GM23338 (cell line): ENCODE measurements around the gene PGRMC2. TPM values are rescaled to one million over a fixed set of nuclear protein-coding genes. Genes with fewer than 3 reads are reported as not detected.
A peak's percentile ranks its signal among the peaks of the same experiment; 100 is the strongest.

ENCODE experiments used
- ATAC-seq: fragments of 200-7000 bp; cut with Tn5 transposase; 3 replicates; pipeline ENCODE4 v1.9.1; 2020
- DNase-seq: peaks from one replicate; pipeline ENCODE4 v3.0.0-alpha.2; 2015; ENCODE audit warnings: low spot score
- H2AFZ ChIP-seq: fragments of 200-600 bp; sonication (generic); 2 replicates; pipeline ENCODE4 v1.8.0; 2016; ENCODE audit warnings: antibody characterized with exemption, mild to moderate bottlenecking, moderate library complexity
- H3F3A ChIP-seq: fragments of 200-600 bp; sonication (generic); replicated peaks from 2 replicates; pipeline ENCODE4 v1.8.0; 2017; ENCODE audit warnings: antibody characterized with exemption, mixed run types, low read depth
- H3K27ac ChIP-seq: fragments of 200-600 bp; sonication (generic); 2 replicates; pipeline ENCODE4 v1.6.1; 2016; ENCODE audit warnings: low read depth
- H3K27me3 ChIP-seq: fragments of 200-600 bp; sonication (generic); 2 replicates; pipeline ENCODE4 v1.8.0; 2016; ENCODE audit warnings: mild to moderate bottlenecking, mixed run types, moderate library complexity; ENCODE audit not compliant: insufficient read depth
- H3K36me3 ChIP-seq: fragments of 200-600 bp; sonication (generic); 2 replicates; pipeline ENCODE4 v1.8.0; 2016; ENCODE audit warnings: mild to moderate bottlenecking; ENCODE audit not compliant: insufficient read depth
- H3K4me1 ChIP-seq: fragments of 200-600 bp; sonication (generic); 2 replicates; pipeline ENCODE4 v1.8.0; 2016; ENCODE audit warnings: mild to moderate bottlenecking, moderate library complexity; ENCODE audit not compliant: insufficient read depth
- H3K4me2 ChIP-seq: fragments of 200-600 bp; sonication (generic); 2 replicates; pipeline ENCODE4 v1.7.1; 2017; ENCODE audit warnings: mixed run types
- H3K4me3 ChIP-seq: fragments of 200-600 bp; sonication (generic); 2 replicates; pipeline ENCODE4 v1.6.1; 2016; ENCODE audit warnings: mixed run types
- H3K79me2 ChIP-seq: fragments of 200-600 bp; sonication (generic); replicated peaks from 2 replicates; pipeline ENCODE4 v1.8.0; 2017; ENCODE audit warnings: mild to moderate bottlenecking; ENCODE audit not compliant: insufficient read depth
- H3K9me2 ChIP-seq: fragments of 200-600 bp; sonication (generic); 2 replicates; pipeline ENCODE4 v1.8.0; 2017; ENCODE audit not compliant: insufficient read depth
- H4K20me1 ChIP-seq: fragments of 200-600 bp; sonication (generic); replicated peaks from 2 replicates; pipeline ENCODE4 v1.8.0; 2017; ENCODE audit warnings: mild to moderate bottlenecking; ENCODE audit not compliant: insufficient read depth
- H3K27ac Mint-ChIP-seq: 2 replicates; pipeline ENCODE4 v1.8.0; 2020; ENCODE audit warnings: inconsistent platforms, mild to moderate bottlenecking, moderate library complexity, mixed read lengths
- H3K27me3 Mint-ChIP-seq: 3 replicates; pipeline ENCODE4 v1.8.0; 2022; ENCODE audit warnings: low read depth, mild to moderate bottlenecking, moderate library complexity, mixed read lengths, inconsistent platforms; ENCODE audit not compliant: insufficient read depth, poor library complexity
- H3K36me3 Mint-ChIP-seq: 3 replicates; pipeline ENCODE4 v1.8.0; 2021; ENCODE audit warnings: low read depth, mild to moderate bottlenecking, inconsistent platforms, moderate library complexity, mixed read lengths
- H3K4me1 Mint-ChIP-seq: 3 replicates; pipeline ENCODE4 v1.8.0; 2020; ENCODE audit warnings: mild to moderate bottlenecking, inconsistent platforms, mixed read lengths
- H3K4me3 Mint-ChIP-seq: 3 replicates; pipeline ENCODE4 v1.8.0; 2021; ENCODE audit warnings: moderate library complexity, mild to moderate bottlenecking, inconsistent platforms, mixed read lengths
- H3K9me3 Mint-ChIP-seq: 3 replicates; pipeline ENCODE4 v1.8.0; 2020; ENCODE audit warnings: moderate library complexity, mild to moderate bottlenecking, inconsistent platforms, mixed read lengths
- CREB1 ChIP-seq: fragments of 250-450 bp; sonication (Bioruptor Pico); IDR thresholded peaks from 2 replicates; pipeline ENCODE4 v1.5.0; 2020; ENCODE audit warnings: low read depth, mild to moderate bottlenecking, moderate library complexity
- EZH2 ChIP-seq: fragments of 200-600 bp; sonication (generic); IDR thresholded peaks from one replicate; pipeline ENCODE4 v1.8.0; 2017; ENCODE audit warnings: antibody characterized with exemption, mild to moderate bottlenecking, low read depth; ENCODE audit not compliant: unreplicated experiment
- EZH2phosphoT487 ChIP-seq: fragments of 200-600 bp; sonication (generic); IDR thresholded peaks from one replicate; pipeline ENCODE4 v1.8.1; 2018; ENCODE audit warnings: antibody characterized with exemption; ENCODE audit not compliant: unreplicated experiment
- JUNB ChIP-seq: IDR thresholded peaks from one replicate; pipeline ENCODE4 v1.6.1; 2016; ENCODE audit warnings: antibody characterized with exemption; ENCODE audit not compliant: unreplicated experiment
- NANOG ChIP-seq: IDR thresholded peaks from 2 replicates; pipeline ENCODE4 v1.6.1; 2016; ENCODE audit warnings: antibody characterized with exemption, borderline replicate concordance
- POLR2AphosphoS5 ChIP-seq: IDR thresholded peaks from 2 replicates; pipeline ENCODE4 v1.6.1; 2016; ENCODE audit warnings: antibody characterized with exemption, low read depth
- ZNF114 ChIP-seq: fragments of 250-450 bp; sonication (Bioruptor Pico); IDR thresholded peaks from 2 replicates; pipeline ENCODE4 v1.5.0; 2020; ENCODE audit warnings: mild to moderate bottlenecking, moderate library complexity
- ZNF331 ChIP-seq: fragments of 250-450 bp; sonication (Bioruptor Pico); IDR thresholded peaks from 2 replicates; pipeline ENCODE4 v1.5.0; 2020; ENCODE audit warnings: low read depth, mild to moderate bottlenecking, moderate library complexity
- polyA plus RNA-seq: library from polyadenylated mRNA; unstranded; fragments of >200 nt; fragmentation: Nextera tagmentation; extraction: Ambion mirVana; gene quantifications from 2 replicates; pipeline ENCODE4 v1.2.1, GENCODE V29; 2016
- total RNA-seq: library from RNA; depleted of rRNA; stranded (reverse); fragments of >200 nt; shearing (Covaris generic); gene quantifications from 2 replicates; pipeline ENCODE4 v1.2.3, GENCODE V29; 2014
- TF ChIP-seq, protein P1 (sequence below): IDR thresholded peaks from one replicate; pipeline ENCODE4 v1.6.1; 2018; ENCODE audit warnings: antibody characterized with exemption; ENCODE audit not compliant: unreplicated experiment
- TF ChIP-seq, protein P2 (sequence below), 2 experiments: fragments of 200-600 bp in 1 of 2; sonication (generic) in 1 of 2; conservative IDR thresholded peaks; 2 replicates each; pipeline versions ENCODE4 v1.5.1 to v1.6.1; 2016 to 2017; ENCODE audit warnings: antibody characterized with exemption in 2 of 2, low read depth in 2 of 2, mild to moderate bottlenecking in 2 of 2, moderate library complexity in 1 of 2
- TF ChIP-seq, protein P3 (sequence below): IDR thresholded peaks from 2 replicates; pipeline ENCODE4 v1.6.1; 2016; ENCODE audit warnings: antibody characterized with exemption
- TF ChIP-seq, protein P4 (sequence below): fragments of 250-450 bp; sonication (Bioruptor Pico); IDR thresholded peaks from 2 replicates; pipeline ENCODE4 v1.5.0; 2020; ENCODE audit warnings: mild to moderate bottlenecking, moderate library complexity

PGRMC2 gene
- total and polyA plus RNA-seq, 2 experiments from 2014 or later: 40.2 to 61.9 TPM

DNA sequence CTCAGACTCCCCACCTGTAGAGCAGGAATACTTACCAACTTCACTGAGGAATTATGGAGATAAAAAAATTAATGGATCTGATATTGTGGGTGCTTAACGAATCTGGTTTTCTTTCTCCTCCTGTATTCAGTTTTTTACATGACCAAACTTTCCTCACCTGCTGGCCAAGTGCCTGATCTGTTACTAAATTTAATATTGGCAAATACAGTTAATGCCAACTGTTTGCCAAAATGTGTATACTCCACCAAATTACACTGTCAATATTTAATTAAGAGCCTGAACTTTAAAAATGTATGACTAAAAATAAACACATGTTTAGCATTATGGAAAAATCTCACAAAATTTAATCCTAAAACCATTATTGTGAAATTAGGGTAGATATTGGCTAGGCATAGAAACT is 3.3 kb downstream of the PGRMC2 start:
- Histone ChIP-seq H3K27ac (no peak overlapping the region), H3K4me2 (0 out of 2 replicates have a peak overlapping the region, but pooled peaks have one; percentile 82), H3K9me2 (no peaks in the 10 kb centered on the region), H4K20me1 (peaks cover 21% of the 10 kb centered on the region; the same call in 1 of the 2 replicates), H3K27me3 (no peaks in the 10 kb centered on the region), H3F3A (peaks cover 6% of the 10 kb centered on the region; the same call in 1 of the 2 replicates), H3K36me3 (no peaks in the 10 kb centered on the region), H3K4me1 (peaks cover 12% of the 10 kb centered on the region), H3K79me2 (peaks cover 78% of the 10 kb centered on the region), H2AFZ (no peak overlapping the region), H3K4me3 (no peak overlapping the region)
- Mint-ChIP-seq H3K36me3 (peaks cover 25% of the 10 kb centered on the region), H3K27me3 (peaks cover 4% of the 10 kb centered on the region), H3K4me3 (no peak overlapping the region), H3K4me1 (peaks cover 40% of the 10 kb centered on the region; the same call in 2 of the 3 replicates), H3K9me3 (no peaks in the 10 kb centered on the region), H3K27ac (no peak overlapping the region)
- DNase-seq: no peak
- TF ChIP-seq EZH2phosphoT487: no peak
- TF ChIP-seq, protein P1, sequence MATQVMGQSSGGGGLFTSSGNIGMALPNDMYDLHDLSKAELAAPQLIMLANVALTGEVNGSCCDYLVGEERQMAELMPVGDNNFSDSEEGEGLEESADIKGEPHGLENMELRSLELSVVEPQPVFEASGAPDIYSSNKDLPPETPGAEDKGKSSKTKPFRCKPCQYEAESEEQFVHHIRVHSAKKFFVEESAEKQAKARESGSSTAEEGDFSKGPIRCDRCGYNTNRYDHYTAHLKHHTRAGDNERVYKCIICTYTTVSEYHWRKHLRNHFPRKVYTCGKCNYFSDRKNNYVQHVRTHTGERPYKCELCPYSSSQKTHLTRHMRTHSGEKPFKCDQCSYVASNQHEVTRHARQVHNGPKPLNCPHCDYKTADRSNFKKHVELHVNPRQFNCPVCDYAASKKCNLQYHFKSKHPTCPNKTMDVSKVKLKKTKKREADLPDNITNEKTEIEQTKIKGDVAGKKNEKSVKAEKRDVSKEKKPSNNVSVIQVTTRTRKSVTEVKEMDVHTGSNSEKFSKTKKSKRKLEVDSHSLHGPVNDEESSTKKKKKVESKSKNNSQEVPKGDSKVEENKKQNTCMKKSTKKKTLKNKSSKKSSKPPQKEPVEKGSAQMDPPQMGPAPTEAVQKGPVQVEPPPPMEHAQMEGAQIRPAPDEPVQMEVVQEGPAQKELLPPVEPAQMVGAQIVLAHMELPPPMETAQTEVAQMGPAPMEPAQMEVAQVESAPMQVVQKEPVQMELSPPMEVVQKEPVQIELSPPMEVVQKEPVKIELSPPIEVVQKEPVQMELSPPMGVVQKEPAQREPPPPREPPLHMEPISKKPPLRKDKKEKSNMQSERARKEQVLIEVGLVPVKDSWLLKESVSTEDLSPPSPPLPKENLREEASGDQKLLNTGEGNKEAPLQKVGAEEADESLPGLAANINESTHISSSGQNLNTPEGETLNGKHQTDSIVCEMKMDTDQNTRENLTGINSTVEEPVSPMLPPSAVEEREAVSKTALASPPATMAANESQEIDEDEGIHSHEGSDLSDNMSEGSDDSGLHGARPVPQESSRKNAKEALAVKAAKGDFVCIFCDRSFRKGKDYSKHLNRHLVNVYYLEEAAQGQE: no peak
- TF ChIP-seq, protein P2, sequence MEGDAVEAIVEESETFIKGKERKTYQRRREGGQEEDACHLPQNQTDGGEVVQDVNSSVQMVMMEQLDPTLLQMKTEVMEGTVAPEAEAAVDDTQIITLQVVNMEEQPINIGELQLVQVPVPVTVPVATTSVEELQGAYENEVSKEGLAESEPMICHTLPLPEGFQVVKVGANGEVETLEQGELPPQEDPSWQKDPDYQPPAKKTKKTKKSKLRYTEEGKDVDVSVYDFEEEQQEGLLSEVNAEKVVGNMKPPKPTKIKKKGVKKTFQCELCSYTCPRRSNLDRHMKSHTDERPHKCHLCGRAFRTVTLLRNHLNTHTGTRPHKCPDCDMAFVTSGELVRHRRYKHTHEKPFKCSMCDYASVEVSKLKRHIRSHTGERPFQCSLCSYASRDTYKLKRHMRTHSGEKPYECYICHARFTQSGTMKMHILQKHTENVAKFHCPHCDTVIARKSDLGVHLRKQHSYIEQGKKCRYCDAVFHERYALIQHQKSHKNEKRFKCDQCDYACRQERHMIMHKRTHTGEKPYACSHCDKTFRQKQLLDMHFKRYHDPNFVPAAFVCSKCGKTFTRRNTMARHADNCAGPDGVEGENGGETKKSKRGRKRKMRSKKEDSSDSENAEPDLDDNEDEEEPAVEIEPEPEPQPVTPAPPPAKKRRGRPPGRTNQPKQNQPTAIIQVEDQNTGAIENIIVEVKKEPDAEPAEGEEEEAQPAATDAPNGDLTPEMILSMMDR (conservative IDR thresholded peaks at IDR 0.05; ENCODE audit: low read depth in 2 of 2): no peak
- no peak for TF ChIP-seq EZH2
- no peak for TF ChIP-seq POLR2AphosphoS5
- TF ChIP-seq ZNF114 (CRISPR knock-in tag): no peak
- TF ChIP-seq, protein P3, sequence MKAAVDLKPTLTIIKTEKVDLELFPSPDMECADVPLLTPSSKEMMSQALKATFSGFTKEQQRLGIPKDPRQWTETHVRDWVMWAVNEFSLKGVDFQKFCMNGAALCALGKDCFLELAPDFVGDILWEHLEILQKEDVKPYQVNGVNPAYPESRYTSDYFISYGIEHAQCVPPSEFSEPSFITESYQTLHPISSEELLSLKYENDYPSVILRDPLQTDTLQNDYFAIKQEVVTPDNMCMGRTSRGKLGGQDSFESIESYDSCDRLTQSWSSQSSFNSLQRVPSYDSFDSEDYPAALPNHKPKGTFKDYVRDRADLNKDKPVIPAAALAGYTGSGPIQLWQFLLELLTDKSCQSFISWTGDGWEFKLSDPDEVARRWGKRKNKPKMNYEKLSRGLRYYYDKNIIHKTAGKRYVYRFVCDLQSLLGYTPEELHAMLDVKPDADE: no peak
- no peak for TF ChIP-seq NANOG
- TF ChIP-seq CREB1 (CRISPR knock-in tag): no peak
- TF ChIP-seq ZNF331 (CRISPR knock-in tag): no peak
- TF ChIP-seq, protein P4, sequence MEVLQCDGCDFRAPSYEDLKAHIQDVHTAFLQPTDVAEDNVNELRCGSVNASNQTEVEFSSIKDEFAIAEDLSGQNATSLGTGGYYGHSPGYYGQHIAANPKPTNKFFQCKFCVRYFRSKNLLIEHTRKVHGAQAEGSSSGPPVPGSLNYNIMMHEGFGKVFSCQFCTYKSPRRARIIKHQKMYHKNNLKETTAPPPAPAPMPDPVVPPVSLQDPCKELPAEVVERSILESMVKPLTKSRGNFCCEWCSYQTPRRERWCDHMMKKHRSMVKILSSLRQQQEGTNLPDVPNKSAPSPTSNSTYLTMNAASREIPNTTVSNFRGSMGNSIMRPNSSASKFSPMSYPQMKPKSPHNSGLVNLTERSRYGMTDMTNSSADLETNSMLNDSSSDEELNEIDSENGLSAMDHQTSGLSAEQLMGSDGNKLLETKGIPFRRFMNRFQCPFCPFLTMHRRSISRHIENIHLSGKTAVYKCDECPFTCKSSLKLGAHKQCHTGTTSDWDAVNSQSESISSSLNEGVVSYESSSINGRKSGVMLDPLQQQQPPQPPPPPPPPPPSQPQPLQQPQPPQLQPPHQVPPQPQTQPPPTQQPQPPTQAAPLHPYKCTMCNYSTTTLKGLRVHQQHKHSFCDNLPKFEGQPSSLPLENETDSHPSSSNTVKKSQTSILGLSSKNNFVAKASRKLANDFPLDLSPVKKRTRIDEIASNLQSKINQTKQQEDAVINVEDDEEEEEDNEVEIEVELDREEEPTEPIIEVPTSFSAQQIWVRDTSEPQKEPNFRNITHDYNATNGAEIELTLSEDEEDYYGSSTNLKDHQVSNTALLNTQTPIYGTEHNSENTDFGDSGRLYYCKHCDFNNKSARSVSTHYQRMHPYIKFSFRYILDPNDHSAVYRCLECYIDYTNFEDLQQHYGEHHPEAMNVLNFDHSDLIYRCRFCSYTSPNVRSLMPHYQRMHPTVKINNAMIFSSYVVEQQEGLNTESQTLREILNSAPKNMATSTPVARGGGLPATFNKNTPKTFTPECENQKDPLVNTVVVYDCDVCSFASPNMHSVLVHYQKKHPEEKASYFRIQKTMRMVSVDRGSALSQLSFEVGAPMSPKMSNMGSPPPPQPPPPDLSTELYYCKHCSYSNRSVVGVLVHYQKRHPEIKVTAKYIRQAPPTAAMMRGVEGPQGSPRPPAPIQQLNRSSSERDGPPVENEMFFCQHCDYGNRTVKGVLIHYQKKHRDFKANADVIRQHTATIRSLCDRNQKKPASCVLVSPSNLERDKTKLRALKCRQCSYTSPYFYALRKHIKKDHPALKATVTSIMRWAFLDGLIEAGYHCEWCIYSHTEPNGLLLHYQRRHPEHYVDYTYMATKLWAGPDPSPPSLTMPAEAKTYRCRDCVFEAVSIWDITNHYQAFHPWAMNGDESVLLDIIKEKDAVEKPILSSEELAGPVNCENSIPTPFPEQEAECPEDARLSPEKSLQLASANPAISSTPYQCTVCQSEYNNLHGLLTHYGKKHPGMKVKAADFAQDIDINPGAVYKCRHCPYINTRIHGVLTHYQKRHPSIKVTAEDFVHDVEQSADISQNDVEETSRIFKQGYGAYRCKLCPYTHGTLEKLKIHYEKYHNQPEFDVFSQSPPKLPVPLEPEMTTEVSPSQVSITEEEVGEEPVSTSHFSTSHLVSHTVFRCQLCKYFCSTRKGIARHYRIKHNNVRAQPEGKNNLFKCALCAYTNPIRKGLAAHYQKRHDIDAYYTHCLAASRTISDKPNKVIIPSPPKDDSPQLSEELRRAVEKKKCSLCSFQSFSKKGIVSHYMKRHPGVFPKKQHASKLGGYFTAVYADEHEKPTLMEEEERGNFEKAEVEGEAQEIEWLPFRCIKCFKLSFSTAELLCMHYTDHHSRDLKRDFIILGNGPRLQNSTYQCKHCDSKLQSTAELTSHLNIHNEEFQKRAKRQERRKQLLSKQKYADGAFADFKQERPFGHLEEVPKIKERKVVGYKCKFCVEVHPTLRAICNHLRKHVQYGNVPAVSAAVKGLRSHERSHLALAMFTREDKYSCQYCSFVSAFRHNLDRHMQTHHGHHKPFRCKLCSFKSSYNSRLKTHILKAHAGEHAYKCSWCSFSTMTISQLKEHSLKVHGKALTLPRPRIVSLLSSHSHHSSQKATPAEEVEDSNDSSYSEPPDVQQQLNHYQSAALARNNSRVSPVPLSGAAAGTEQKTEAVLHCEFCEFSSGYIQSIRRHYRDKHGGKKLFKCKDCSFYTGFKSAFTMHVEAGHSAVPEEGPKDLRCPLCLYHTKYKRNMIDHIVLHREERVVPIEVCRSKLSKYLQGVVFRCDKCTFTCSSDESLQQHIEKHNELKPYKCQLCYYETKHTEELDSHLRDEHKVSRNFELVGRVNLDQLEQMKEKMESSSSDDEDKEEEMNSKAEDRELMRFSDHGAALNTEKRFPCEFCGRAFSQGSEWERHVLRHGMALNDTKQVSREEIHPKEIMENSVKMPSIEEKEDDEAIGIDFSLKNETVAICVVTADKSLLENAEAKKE: no peak
- TF ChIP-seq JUNB: no peak
- no peak for ATAC-seq
